ENCODE measurements around the gene ILK. TPM values are rescaled to one million over a fixed set of nuclear protein-coding genes. Genes with fewer than 3 reads are reported as not detected.

ILK gene
- total and polyA plus RNA-seq, 2 of the 13 experiments (the other 11 are each of a cell fraction or from before 2014, with no cell fraction given), result 70.3 to 108 TPM

- TF ChIP-seq KDM5B (CRISPR knock-in tag; IDR thresholded peaks at IDR 0.05; ENCODE audit: borderline replicate concordance), result peak; percentile 36; the same call in 1 of the 2 replicates
- TF ChIP-seq ZNF484 (CRISPR knock-in tag; IDR thresholded peaks at IDR 0.05; ENCODE audit: borderline replicate concordance, low read depth), result no peak
- TF ChIP-seq ZNF124 (CRISPR knock-in tag; IDR thresholded peaks at IDR 0.05), result no peak
- TF ChIP-seq PPARG (CRISPR knock-in tag; conservative IDR thresholded peaks at IDR 0.05), result 0 out of 2 replicates have a peak, but pooled peaks have one; percentile 13
- TF ChIP-seq ZNF44 (CRISPR knock-in tag; IDR thresholded peaks at IDR 0.05), result no peak
- no peak for TF ChIP-seq ZNF737 (CRISPR knock-in tag; IDR thresholded peaks at IDR 0.05; ENCODE audit: borderline replicate concordance)
- TF ChIP-seq ZNF720 (CRISPR knock-in tag; IDR thresholded peaks at IDR 0.05), result no peak
- no peak for TF ChIP-seq TMF1 (CRISPR knock-in tag; IDR thresholded peaks at IDR 0.05; ENCODE audit: low read depth)
- TF ChIP-seq, protein P1, sequence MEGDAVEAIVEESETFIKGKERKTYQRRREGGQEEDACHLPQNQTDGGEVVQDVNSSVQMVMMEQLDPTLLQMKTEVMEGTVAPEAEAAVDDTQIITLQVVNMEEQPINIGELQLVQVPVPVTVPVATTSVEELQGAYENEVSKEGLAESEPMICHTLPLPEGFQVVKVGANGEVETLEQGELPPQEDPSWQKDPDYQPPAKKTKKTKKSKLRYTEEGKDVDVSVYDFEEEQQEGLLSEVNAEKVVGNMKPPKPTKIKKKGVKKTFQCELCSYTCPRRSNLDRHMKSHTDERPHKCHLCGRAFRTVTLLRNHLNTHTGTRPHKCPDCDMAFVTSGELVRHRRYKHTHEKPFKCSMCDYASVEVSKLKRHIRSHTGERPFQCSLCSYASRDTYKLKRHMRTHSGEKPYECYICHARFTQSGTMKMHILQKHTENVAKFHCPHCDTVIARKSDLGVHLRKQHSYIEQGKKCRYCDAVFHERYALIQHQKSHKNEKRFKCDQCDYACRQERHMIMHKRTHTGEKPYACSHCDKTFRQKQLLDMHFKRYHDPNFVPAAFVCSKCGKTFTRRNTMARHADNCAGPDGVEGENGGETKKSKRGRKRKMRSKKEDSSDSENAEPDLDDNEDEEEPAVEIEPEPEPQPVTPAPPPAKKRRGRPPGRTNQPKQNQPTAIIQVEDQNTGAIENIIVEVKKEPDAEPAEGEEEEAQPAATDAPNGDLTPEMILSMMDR (CRISPR knock-in tag; IDR thresholded peaks at IDR 0.05), result peak; percentile 18; the same call in 1 of the 2 replicates
- peak; percentile 59 for TF ChIP-seq XRCC5 (optimal IDR thresholded peaks at IDR 0.05; ENCODE audit: low read length)
- peak; percentile 42; the same call in 1 of the 2 replicates for TF ChIP-seq FOXA3 (CRISPR knock-in tag; IDR thresholded peaks at IDR 0.05)
- TF ChIP-seq ZFP1 (CRISPR knock-in tag; IDR thresholded peaks at IDR 0.05), result 0 out of 2 replicates have a peak, but pooled peaks have one; percentile 39
- peak; percentile 62 for TF ChIP-seq ISL2 (CRISPR knock-in tag; IDR thresholded peaks at IDR 0.05)
- TF ChIP-seq, protein P2, sequence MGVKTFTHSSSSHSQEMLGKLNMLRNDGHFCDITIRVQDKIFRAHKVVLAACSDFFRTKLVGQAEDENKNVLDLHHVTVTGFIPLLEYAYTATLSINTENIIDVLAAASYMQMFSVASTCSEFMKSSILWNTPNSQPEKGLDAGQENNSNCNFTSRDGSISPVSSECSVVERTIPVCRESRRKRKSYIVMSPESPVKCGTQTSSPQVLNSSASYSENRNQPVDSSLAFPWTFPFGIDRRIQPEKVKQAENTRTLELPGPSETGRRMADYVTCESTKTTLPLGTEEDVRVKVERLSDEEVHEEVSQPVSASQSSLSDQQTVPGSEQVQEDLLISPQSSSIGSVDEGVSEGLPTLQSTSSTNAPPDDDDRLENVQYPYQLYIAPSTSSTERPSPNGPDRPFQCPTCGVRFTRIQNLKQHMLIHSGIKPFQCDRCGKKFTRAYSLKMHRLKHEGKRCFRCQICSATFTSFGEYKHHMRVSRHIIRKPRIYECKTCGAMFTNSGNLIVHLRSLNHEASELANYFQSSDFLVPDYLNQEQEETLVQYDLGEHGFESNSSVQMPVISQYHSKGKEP (CRISPR knock-in tag; IDR thresholded peaks at IDR 0.05), result no peak
- 0 out of 2 replicates have a peak, but pooled peaks have one; percentile 38 for TF ChIP-seq BRD4 (CRISPR knock-in tag; IDR thresholded peaks at IDR 0.05)
- TF ChIP-seq ZNF746 (CRISPR knock-in tag; IDR thresholded peaks at IDR 0.05), result no peak
- TF ChIP-seq ZNF552 (CRISPR knock-in tag; IDR thresholded peaks at IDR 0.05; ENCODE audit: borderline replicate concordance), result 0 out of 2 replicates have a peak, but pooled peaks have one; percentile 23
- no peak for TF ChIP-seq TCF7 (IDR thresholded peaks at IDR 0.05; ENCODE audit: low read depth)
- TF ChIP-seq ZXDC (CRISPR knock-in tag; IDR thresholded peaks at IDR 0.05), result no peak
- TF ChIP-seq HMG20B (CRISPR knock-in tag; conservative IDR thresholded peaks at IDR 0.05), result 0 out of 2 replicates have a peak, but pooled peaks have one; percentile 33
- peak; percentile 70; the same call in 1 of the 2 replicates for TF ChIP-seq ZNF264 (CRISPR knock-in tag; IDR thresholded peaks at IDR 0.05)
- no peak for TF ChIP-seq ZNF556 (CRISPR knock-in tag; IDR thresholded peaks at IDR 0.05; ENCODE audit: borderline replicate concordance)
- TF ChIP-seq LCORL (IDR thresholded peaks at IDR 0.05), result no peak
- TF ChIP-seq LCORL (CRISPR knock-in tag; IDR thresholded peaks at IDR 0.05), result no peak
- no peak for TF ChIP-seq MTA3 (CRISPR knock-in tag; IDR thresholded peaks at IDR 0.05)
- TF ChIP-seq HNRNPL (IDR thresholded peaks at IDR 0.05; ENCODE audit: low read depth, low read length), result peak; percentile 68; the same call in 1 of the 2 replicates
- TF ChIP-seq ZMYM3 (CRISPR knock-in tag; IDR thresholded peaks at IDR 0.05), result no peak
Measured at GRCh38 chr11:6619004-6619745, 15.6 kb downstream of the ILK start, which contains the start of gene TPP1 (continued).
